Tibial nerve (tissue), 4 donors: ENCODE data around the gene IARS1. TPM values are rescaled to one million over a fixed set of nuclear protein-coding genes. Genes with fewer than 3 reads are reported as not detected.

Experiments used
- DNase-seq, 2 donors: peaks; one replicate each; pipeline ENCODE4 v3.0.0-alpha.2; 2019; ENCODE audit warnings: low spot score in 2 of 2
- H3K27ac ChIP-seq, 4 donors: fragments of 200-600 bp; sonication (generic) in 3 of 4; one replicate each; pipeline ENCODE4 v1.5.1; 2017 to 2019; ENCODE audit warnings: mild to moderate bottlenecking in 1 of 4
- H3K27me3 ChIP-seq, 2 donors: fragments of 200-600 bp; sonication (generic) in 1 of 2; one replicate each; pipeline versions ENCODE4 v1.5.1 to v1.6.0; 2017 to 2019
- H3K36me3 ChIP-seq, 3 donors: fragments of 200-600 bp; sonication (generic); one replicate each; pipeline ENCODE4 v1.5.1; 2018 to 2019
- H3K4me1 ChIP-seq, 4 donors: fragments of 200-600 bp; sonication (generic) in 3 of 4; one replicate each; pipeline ENCODE4 v1.5.1; 2017 to 2019
- H3K4me3 ChIP-seq, 4 donors: fragments of 200-600 bp; sonication (generic) in 3 of 4; one replicate each; pipeline ENCODE4 v1.5.1; 2017 to 2019; ENCODE audit warnings: mild to moderate bottlenecking in 1 of 4, moderate library complexity in 1 of 4
- H3K9me3 ChIP-seq, 4 donors: fragments of 200-600 bp; sonication (generic) in 3 of 4; one replicate each; pipeline ENCODE4 v1.5.1; 2017 to 2019
- CTCF ChIP-seq, 5 experiments: fragments of 200-600 bp in 3 of 5; fragments of 450-650 bp in 2 of 5; sonication (generic) in 3 of 5; IDR thresholded peaks; one replicate each; pipeline ENCODE4 v1.5.1; 2016 to 2019; ENCODE audit warnings: antibody characterized with exemption in 5 of 5, mild to moderate bottlenecking in 3 of 5, moderate library complexity in 2 of 5
- EP300 ChIP-seq, 2 donors: sonication (generic); formaldehyde crosslinking; IDR thresholded peaks; one replicate each; pipeline ENCODE4 v1.6.1; 2017; ENCODE audit warnings: antibody characterized with exemption in 2 of 2, mild to moderate bottlenecking in 1 of 2
- POLR2A ChIP-seq, 2 donors: fragments of 450-650 bp; IDR thresholded peaks; one replicate each; pipeline ENCODE4 v1.6.1; 2017; ENCODE audit warnings: antibody characterized with exemption in 2 of 2, mild to moderate bottlenecking in 2 of 2, moderate library complexity in 2 of 2
- WGBS, 2 donors: methylation state at CpG; one replicate each; pipeline ENCODE4 v1.1.5; 2018; 5-methylcytosine and 5-hydroxymethylcytosine counted together
- small RNA-seq: library from RNA; depleted of rRNA; stranded (forward); fragments of <200 nt; gene quantifications from one replicate; pipeline ENCODE3, GENCODE V24; 2016
- total RNA-seq, 4 donors: library from RNA; depleted of rRNA; stranded (reverse); fragments of >200 nt; gene quantifications; one replicate each; pipeline ENCODE4 v1.1.0, GENCODE V29; 2016

The IARS1 gene
- total RNA-seq, 4 donors from 2014 or later, result 52.2 to 102 (median 78.1) TPM

DNA sequence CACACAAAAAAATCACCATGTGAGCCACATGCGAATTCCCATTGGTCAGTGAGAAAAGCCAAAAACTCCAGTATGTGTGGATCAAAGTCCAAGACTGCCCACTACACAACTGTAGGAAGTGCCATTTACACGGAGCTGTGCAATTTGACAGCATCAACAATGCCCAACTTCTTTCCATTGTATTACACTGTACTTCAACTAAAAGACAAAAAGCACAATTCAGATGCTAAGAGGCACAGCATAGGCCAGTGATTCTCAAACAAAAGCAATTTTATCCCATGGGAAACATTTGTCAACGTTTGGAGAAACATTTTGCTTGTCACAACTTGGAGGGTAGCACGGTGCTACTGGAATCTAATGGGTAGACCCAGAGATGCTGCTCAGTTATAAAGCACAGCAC, 39.8 kb downstream of the IARS1 start:
- H3K4me3 ChIP-seq, result no peak overlapping the region
- H3K27me3 ChIP-seq, result no peaks in the 10 kb centered on the region
- H3K9me3 ChIP-seq, result no peaks in the 10 kb centered on the region
- H3K36me3 ChIP-seq, result peaks cover 9 to 99% (median 35%) of the 10 kb centered on the region in 3 donors
- no peak overlapping the region for H3K27ac ChIP-seq
- no peak for DNase-seq
- TF ChIP-seq POLR2A (IDR thresholded peaks at IDR 0.05) (no peak), EP300 (IDR thresholded peaks at IDR 0.05) (no peak), CTCF (IDR thresholded peaks at IDR 0.05) (no peak)
- no peaks in the 10 kb centered on the region for H3K4me1 ChIP-seq
- 54% methylated on average over 4 of the region's 4 CpGs for WGBS, 2 donors

GRCh38 chr9:92247981-92248380, 45.5 kb downstream of the IARS1 start:
- Histone ChIP-seq H3K36me3 (peaks cover 2 to 98% (median 34%) of the 10 kb centered on the region in 3 donors), H3K4me1 (no peaks in the 10 kb centered on the region), H3K27ac (no peak overlapping the region), H3K4me3 (no peak overlapping the region), H3K9me3 (no peaks in the 10 kb centered on the region), H3K27me3 (no peaks in the 10 kb centered on the region)
- TF ChIP-seq CTCF (IDR thresholded peaks at IDR 0.05) (no peak), EP300 (IDR thresholded peaks at IDR 0.05) (no peak), POLR2A (IDR thresholded peaks at IDR 0.05) (no peak)
- no peak for DNase-seq
- 95% methylated on average over 3 of the region's 3 CpGs for WGBS, 2 donors

DNA sequence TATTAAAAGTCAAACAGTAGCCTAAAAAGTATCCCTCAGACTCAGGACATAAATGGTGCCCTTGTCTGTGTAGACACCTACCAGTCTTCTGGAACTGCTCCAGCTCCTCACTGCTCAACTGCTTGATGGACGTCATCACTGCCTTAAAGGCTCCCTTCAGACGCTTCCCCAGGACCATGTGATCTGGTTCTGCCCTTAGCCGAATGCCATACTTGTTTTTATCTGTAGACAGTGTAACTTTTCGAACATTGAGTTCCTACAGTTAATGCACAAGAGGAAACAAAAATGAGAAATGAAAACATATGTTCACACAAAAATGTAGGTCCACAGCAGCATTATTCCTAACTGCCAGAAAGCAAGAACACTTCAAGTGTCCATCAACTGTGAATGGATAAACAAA, 46.2 kb downstream of the IARS1 start:
- H3K4me3 ChIP-seq, result no peak overlapping the region
- no peak for TF ChIP-seq EP300 (IDR thresholded peaks at IDR 0.05)
- no peak for TF ChIP-seq CTCF (IDR thresholded peaks at IDR 0.05)
- TF ChIP-seq POLR2A (IDR thresholded peaks at IDR 0.05), result no peak
- WGBS, 2 donors, result 56 to 57% methylated on average over 4 of the region's 4 CpGs
- H3K9me3 ChIP-seq, result no peaks in the 10 kb centered on the region
- H3K27me3 ChIP-seq, result no peaks in the 10 kb centered on the region
- H3K36me3 ChIP-seq, result peaks cover 2 to 99% (median 34%) of the 10 kb centered on the region in 3 donors
- no peak for DNase-seq
- H3K27ac ChIP-seq, result no peak overlapping the region
- H3K4me1 ChIP-seq, result peaks cover 0 to 3% (median 0%) of the 10 kb centered on the region in 4 donors

DNA sequence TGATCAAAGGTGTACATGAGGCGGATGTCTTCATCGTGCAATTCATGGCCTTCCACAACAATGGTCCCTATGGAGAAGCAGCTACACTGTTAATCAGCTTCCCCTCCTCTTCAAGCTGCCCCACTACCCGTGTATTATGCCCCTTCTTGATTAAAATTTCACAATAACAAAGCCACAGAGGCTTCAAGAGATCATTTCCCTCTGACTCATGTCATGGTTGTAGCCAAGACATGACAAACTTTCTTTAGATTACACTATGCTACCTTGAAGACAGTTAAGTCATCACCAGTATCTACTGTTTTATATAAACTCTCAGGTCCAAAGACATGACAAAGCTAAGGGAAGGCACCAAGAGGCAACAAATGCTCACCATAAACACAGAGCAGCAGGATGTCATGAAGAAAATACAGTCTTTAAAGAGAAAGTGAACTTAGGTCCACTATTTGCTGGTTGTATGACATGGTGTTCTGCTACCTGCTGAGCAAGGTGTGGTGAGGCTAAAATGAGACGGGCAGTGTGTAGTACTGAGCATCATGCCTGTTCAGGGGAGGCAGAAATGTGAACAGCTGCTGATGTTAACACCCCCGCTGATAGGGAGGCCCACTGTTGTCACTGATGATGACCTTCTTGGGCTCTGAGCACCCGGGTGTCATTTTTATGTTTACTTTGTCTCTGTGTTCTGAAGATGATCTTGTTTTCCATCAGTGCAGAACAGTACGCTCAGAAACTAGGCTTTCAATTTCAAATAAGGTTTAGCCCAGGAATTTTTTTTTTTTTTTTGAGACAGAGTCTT, 48.3 kb downstream of the IARS1 start:
- Histone ChIP-seq H3K4me1 (peaks cover 0 to 3% (median 0%) of the 10 kb centered on the region in 4 donors), H3K36me3 (peaks cover 2 to 99% (median 27%) of the 10 kb centered on the region in 3 donors), H3K4me3 (no peak overlapping the region), H3K27me3 (no peaks in the 10 kb centered on the region), H3K9me3 (no peaks in the 10 kb centered on the region), H3K27ac (peak overlapping the region in 1 of 4 donors; percentile 23)
- WGBS, 2 donors, result 84 to 87% methylated on average over 7 of the region's 7 CpGs
- TF ChIP-seq CTCF (IDR thresholded peaks at IDR 0.05), result no peak
- TF ChIP-seq POLR2A (IDR thresholded peaks at IDR 0.05), result no peak
- no peak for TF ChIP-seq EP300 (IDR thresholded peaks at IDR 0.05)
- no peak for DNase-seq

Small RNAs within 50 kb of the gene (small RNA-seq; reads per million reads assigned to genes)
- gene MIR3651 (not detected), gene SNORA84 (0.66 reads per million)

Other genes with a start within 250 kb of the IARS1 start
- gene SPTLC1, start 178.3 kb downstream of the IARS1 start, total RNA-seq, result 10 to 100 TPM; 67.9 to 81.8 (median 76.0) TPM
- 10 to 100 TPM; 25.1 to 45.6 (median 31.4) TPM for gene NOL8, start 31.7 kb upstream of the IARS1 start, total RNA-seq
- 10 to 100 TPM in 1 of 4 donors, 1 to 10 TPM in 3; 5.0 to 17.1 (median 6.9) TPM for gene CENPP, start 32.3 kb upstream of the IARS1 start, total RNA-seq
- 10 to 100 TPM in 3 of 4 donors, 1 to 10 TPM in 1; 4.2 to 33.9 (median 18.4) TPM for gene OGN, start 110.9 kb upstream of the IARS1 start, total RNA-seq
- 10 to 100 TPM; 19.2 to 64.9 (median 59.5) TPM for gene OMD, start 130.8 kb upstream of the IARS1 start, total RNA-seq
- gene ASPN, start 188.8 kb upstream of the IARS1 start, total RNA-seq, result 10 to 100 TPM in 1 of 4 donors, 1 to 10 TPM in 3; 3.3 to 18.4 (median 5.5) TPM
- 10 to 100 TPM; 15.9 to 59.0 (median 53.6) TPM for gene ECM2, start 242.3 kb upstream of the IARS1 start, total RNA-seq